MCF 10A (cell line): ENCODE results near the gene PPARD. TPM values are rescaled to one million over a fixed set of nuclear protein-coding genes. Genes with fewer than 3 reads are reported as not detected.
"Not testable (repeated sequence)": the region's sequence is repeated elsewhere in the genome, so short reads cannot be mapped to it uniquely, and the experiment has no call there.

Experiments used
- BruUV-seq: library from RNA; stranded (reverse); fragments of 400-500 nt; replicated peaks from 2 replicates; lab custom pipeline; 2021; lab: Mats Ljungman, UMichigan
- CTCF ChIA-PET: fragments of 300-600 bp; sonication (Branson Sonifier 250); formaldehyde crosslinking; extraction: SDS; loops from one replicate; lab custom pipeline; 2021; ENCODE audit warnings: antibody characterized with exemption, inconsistent platforms; lab: Yijun Ruan, JAX
- POLR2A ChIA-PET: fragments of 300-600, 350-650 bp; sonication (Branson Sonifier 250); formaldehyde crosslinking; extraction: SDS; loops from one replicate; lab custom pipeline; 2020; ENCODE audit warnings: antibody characterized with exemption, inconsistent platforms; lab: Yijun Ruan, JAX
- DNase-seq: peaks from one replicate; pipeline ENCODE4 v3.0.0-alpha.2; 2018; ENCODE audit not compliant: unreplicated experiment
- H3K27ac Mint-ChIP-seq: one replicate; pipeline ENCODE4 v1.8.0; 2022; ENCODE audit warnings: mild to moderate bottlenecking, low read depth, mixed read lengths; ENCODE audit not compliant: unreplicated experiment
- H3K27me3 Mint-ChIP-seq: one replicate; pipeline ENCODE4 v1.8.0; 2022; ENCODE audit warnings: mixed read lengths; ENCODE audit not compliant: insufficient read depth, unreplicated experiment
- H3K36me3 Mint-ChIP-seq: one replicate; pipeline ENCODE4 v1.8.0; 2022; ENCODE audit warnings: mild to moderate bottlenecking, moderate library complexity, mixed read lengths; ENCODE audit not compliant: insufficient read depth, unreplicated experiment
- H3K4me1 Mint-ChIP-seq: one replicate; pipeline ENCODE4 v1.8.0; 2022; ENCODE audit warnings: mixed read lengths; ENCODE audit not compliant: insufficient read depth, unreplicated experiment
- H3K4me3 Mint-ChIP-seq: one replicate; pipeline ENCODE4 v1.8.0; 2022; ENCODE audit warnings: mild to moderate bottlenecking, moderate library complexity, mixed read lengths; ENCODE audit not compliant: unreplicated experiment
- H3K9me3 Mint-ChIP-seq: one replicate; pipeline ENCODE4 v1.8.0; 2022; ENCODE audit warnings: mixed read lengths; ENCODE audit not compliant: unreplicated experiment
- intact Hi-C: fragments of 100-400 bp; cut with micrococcal nuclease; formaldehyde crosslinking; loops from 2 replicates; pipeline ENCODE4 v1.14.1; 2022
- total RNA-seq: library from RNA; stranded (reverse); gene quantifications from 2 replicates; pipeline ENCODE4 v1.2.3, GENCODE V29; 2022
- TF ChIP-seq, protein P1 (sequence below): fragments of 200-600 bp; IDR thresholded peaks from one replicate; pipeline ENCODE4 v1.8.0; 2022; ENCODE audit warnings: antibody characterized with exemption, mild to moderate bottlenecking; ENCODE audit not compliant: unreplicated experiment

PPARD gene
- total RNA-seq, 1 experiment from 2014 or later = 13.8 TPM

- Mint-ChIP-seq H3K4me3 (no peak overlapping the region), H3K27ac (no peak overlapping the region), H3K27me3 (no peaks in the 10 kb centered on the region), H3K36me3 (peaks cover 7% of the 10 kb centered on the region), H3K4me1 (peaks cover 30% of the 10 kb centered on the region), H3K9me3 (no peaks in the 10 kb centered on the region)
- POLR2A ChIA-PET = interaction anchor here (1.1 kb wide), 1 partner anchor 11 kb away, joined by 5 read pairs; no protein-coding TSS in a partner anchor
- no TSS peak for BruUV-seq
- TF ChIP-seq, protein P1, sequence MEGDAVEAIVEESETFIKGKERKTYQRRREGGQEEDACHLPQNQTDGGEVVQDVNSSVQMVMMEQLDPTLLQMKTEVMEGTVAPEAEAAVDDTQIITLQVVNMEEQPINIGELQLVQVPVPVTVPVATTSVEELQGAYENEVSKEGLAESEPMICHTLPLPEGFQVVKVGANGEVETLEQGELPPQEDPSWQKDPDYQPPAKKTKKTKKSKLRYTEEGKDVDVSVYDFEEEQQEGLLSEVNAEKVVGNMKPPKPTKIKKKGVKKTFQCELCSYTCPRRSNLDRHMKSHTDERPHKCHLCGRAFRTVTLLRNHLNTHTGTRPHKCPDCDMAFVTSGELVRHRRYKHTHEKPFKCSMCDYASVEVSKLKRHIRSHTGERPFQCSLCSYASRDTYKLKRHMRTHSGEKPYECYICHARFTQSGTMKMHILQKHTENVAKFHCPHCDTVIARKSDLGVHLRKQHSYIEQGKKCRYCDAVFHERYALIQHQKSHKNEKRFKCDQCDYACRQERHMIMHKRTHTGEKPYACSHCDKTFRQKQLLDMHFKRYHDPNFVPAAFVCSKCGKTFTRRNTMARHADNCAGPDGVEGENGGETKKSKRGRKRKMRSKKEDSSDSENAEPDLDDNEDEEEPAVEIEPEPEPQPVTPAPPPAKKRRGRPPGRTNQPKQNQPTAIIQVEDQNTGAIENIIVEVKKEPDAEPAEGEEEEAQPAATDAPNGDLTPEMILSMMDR = no peak
- no peak for DNase-seq
- intact Hi-C loops = no loop called here
- CTCF ChIA-PET = interaction anchor here (0.6 to 1.9 kb wide), 5 partner anchors 16 to 151 kb away, joined by 3 to 7 read pairs (median 4); partner anchors contain the start of gene FANCE
Measured at GRCh38 chr6:35300848-35301247, 41.5 kb upstream of the PPARD start.

DNA sequence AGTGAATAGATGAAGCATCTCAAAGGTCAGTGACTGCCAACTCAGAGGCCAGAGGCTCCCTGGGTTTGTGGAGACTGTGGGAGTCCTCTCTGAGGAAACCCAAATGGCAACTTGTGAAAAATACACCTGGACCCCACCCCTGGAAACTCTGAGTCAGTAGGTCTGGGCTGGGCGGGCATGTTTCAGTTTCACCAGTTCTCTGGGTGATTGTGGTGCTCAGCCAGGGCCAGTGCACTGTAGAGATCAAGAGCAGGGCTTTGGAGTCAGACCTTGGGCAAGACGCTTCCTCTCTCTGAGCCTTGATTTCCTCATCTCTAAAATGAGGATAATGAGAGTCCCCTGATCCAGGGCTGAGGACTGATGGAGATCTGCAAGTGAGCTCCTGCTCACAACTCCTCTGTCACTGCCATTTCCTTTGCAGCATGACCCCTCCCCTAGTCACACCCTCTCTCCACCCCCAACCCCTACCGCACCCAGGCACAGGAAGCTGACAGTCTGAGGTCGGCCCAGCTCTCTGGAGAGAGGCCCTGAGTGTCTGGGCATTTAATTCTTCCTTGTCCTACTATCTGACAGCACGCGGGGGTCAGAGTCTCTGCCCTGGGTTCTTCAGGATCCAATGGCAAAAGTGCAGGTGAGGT lies 39.6 kb upstream of the PPARD start:
- Mint-ChIP-seq H3K4me3 (peak overlapping the region; percentile 50), H3K4me1 (peaks cover 30% of the 10 kb centered on the region), H3K9me3 (no peaks in the 10 kb centered on the region), H3K27me3 (no peaks in the 10 kb centered on the region), H3K36me3 (peaks cover 7% of the 10 kb centered on the region), H3K27ac (peak overlapping the region; percentile 93)
- peak; percentile 63 for DNase-seq
- ChIA-PET CTCF (interaction anchor here (0.5 to 1.7 kb wide), 6 partner anchors 9 to 1101 kb away, joined by 3 to 7 read pairs (median 4); partner anchors contain the start of gene PPARD), POLR2A (interaction anchor here (0.8 to 1.8 kb wide), 4 partner anchors 9 to 167 kb away, joined by 3 to 8 read pairs (median 4); partner anchors contain the start of gene RPL10A)
- no TSS peak for BruUV-seq
- TF ChIP-seq, protein P1 = no peak
- intact Hi-C loops = no loop called here

- Mint-ChIP-seq H3K27ac (no peak overlapping the region), H3K4me1 (peaks cover 28% of the 10 kb centered on the region), H3K9me3 (no peaks in the 10 kb centered on the region), H3K36me3 (peaks cover 7% of the 10 kb centered on the region), H3K27me3 (no peaks in the 10 kb centered on the region), H3K4me3 (no peak overlapping the region)
- DNase-seq = no peak
- POLR2A ChIA-PET = interaction anchor here (0.6 to 1.8 kb wide), 2 partner anchors 164 to 406 kb away, joined by 5 to 8 read pairs; partner anchors contain the start of gene RPL10A
- intact Hi-C loops = no loop called here
- TF ChIP-seq, protein P1 = no peak
- CTCF ChIA-PET = interaction anchor here (0.5 to 0.7 kb wide), 3 partner anchors 56 to 162 kb away, joined by 3 to 4 read pairs (median 3); no protein-coding TSS in a partner anchor
- no TSS peak for BruUV-seq
Measured at GRCh38 chr6:35304299-35304698, 38.1 kb upstream of the PPARD start.

DNA sequence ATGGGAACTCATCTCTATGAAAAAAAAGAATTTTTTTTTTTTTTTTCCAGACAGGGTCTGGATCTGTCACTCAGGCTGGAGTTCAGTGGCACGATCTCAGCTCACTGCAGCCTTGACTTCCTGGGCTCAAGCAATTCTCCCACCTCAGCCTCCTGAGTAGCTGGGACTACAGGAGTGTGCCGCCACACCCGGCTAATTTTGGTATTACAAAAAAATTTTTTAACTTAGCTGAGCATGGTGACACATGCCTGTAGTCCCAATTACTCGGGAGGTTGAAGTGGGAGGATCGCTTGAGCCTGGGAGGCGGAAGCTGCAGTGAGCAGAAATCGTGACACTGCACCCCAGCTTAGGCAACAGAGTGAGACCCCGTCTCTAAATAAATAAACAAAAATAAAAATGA lies 37.2 kb upstream of the PPARD start:
- CTCF ChIA-PET = interaction anchor here (0.7 kb wide), 1 partner anchor 55 kb away, joined by 3 read pairs; no protein-coding TSS in a partner anchor
- Mint-ChIP-seq H3K4me1 (peaks cover 22% of the 10 kb centered on the region), H3K27ac (no peak overlapping the region), H3K27me3 (no peaks in the 10 kb centered on the region), H3K4me3 (no peak overlapping the region), H3K9me3 (no peaks in the 10 kb centered on the region), H3K36me3 (peaks cover 7% of the 10 kb centered on the region)
- POLR2A ChIA-PET = interaction anchor here (0.6 kb wide), 1 partner anchor 15 kb away, joined by 3 read pairs; no protein-coding TSS in a partner anchor
- no peak for DNase-seq
- intact Hi-C loops = no loop called here
- no TSS peak for BruUV-seq
- TF ChIP-seq, protein P1 = no peak

DNA sequence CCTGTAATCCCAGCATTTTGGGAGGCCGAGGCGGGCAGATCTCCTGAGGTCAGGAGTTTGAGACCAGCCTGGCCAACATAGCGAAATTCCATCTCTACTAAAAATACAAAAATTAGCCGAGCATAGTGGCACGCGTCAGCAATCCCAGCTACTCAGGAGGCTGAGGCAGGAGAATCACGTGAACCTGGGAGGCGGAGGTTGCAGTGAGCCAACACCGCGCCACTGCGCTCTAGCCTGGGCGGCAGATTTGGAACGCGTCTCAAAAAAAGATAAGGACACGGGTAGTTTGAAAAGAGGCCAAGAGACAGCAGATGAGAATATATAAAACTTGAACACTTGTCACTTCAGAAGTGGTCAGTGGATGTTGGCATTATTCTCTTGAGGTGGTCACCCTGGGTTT lies 35.2 kb upstream of the PPARD start:
- peaks cover 22% of the 10 kb centered on the region for H3K4me1 Mint-ChIP-seq
- intact Hi-C loops, H3K27me3 Mint-ChIP-seq, H3K27ac Mint-ChIP-seq, DNase-seq, H3K4me3 Mint-ChIP-seq, POLR2A ChIA-PET, H3K9me3 Mint-ChIP-seq, BruUV-seq: not testable (repeated sequence)
- H3K36me3 Mint-ChIP-seq = peaks cover 11% of the 10 kb centered on the region
- CTCF ChIA-PET = interaction anchor here (0.8 kb wide), 1 partner anchor 9 kb away, joined by 3 read pairs; the partner anchor contains the start of gene DEF6

GRCh38 chr6:35308543-35308942 lies 33.8 kb upstream of the PPARD start:
- BruUV-seq, intact Hi-C loops, H3K27me3 Mint-ChIP-seq, DNase-seq, POLR2A ChIA-PET, H3K4me3 Mint-ChIP-seq, H3K4me1 Mint-ChIP-seq, H3K27ac Mint-ChIP-seq, H3K9me3 Mint-ChIP-seq: not testable (repeated sequence)
- peaks cover 17% of the 10 kb centered on the region for H3K36me3 Mint-ChIP-seq
- CTCF ChIA-PET = interaction anchor here (3.5 kb wide), 1 partner anchor 11 kb away, joined by 16 read pairs; the partner anchor contains the start of gene DEF6
